ENCODE data around the gene SLC43A2. TPM values are rescaled to one million over a fixed set of nuclear protein-coding genes. Genes with fewer than 3 reads are reported as not detected.

SLC43A2 gene
- total RNA-seq, 1 experiment from 2014 or later = 12.6 TPM

GRCh38 chr17:1611715-1612114 is 16.9 kb downstream of the SLC43A2 start:
- H3K9me3 ChIP-seq (ENCODE audit: control insufficient read depth in 1 of 2, insufficient read depth in 1 of 2, low read depth in 1 of 2, low read length in 2 of 2) = no peaks in the 10 kb centered on the region
- no peaks in the 10 kb centered on the region for H3K79me2 ChIP-seq (ENCODE audit: insufficient read depth, low read length)
- no peak for ATAC-seq
- ChIA-PET POLR2A (no interaction called here), CTCF (interaction anchor here (1.0 kb wide), 1 partner anchor 19 kb away, joined by 4 read pairs; no protein-coding TSS in a partner anchor), RAD21 (ENCODE audit: low non-redundant PET in 1 of 2, low total read pairs in 2 of 2, uncharacterized antibody in 2 of 2, unreplicated experiment in 2 of 2) (no interaction called here)
- H2AFZ ChIP-seq (ENCODE audit: low read depth, low read length, poor library complexity, severe bottlenecking) = no peak overlapping the region
- H3K36me3 ChIP-seq (ENCODE audit: control insufficient read depth in 1 of 2, insufficient read depth in 2 of 2, low read length in 2 of 2) = no peaks in the 10 kb centered on the region
- H3K9ac ChIP-seq (ENCODE audit: low read length) = no peak overlapping the region
- no peak overlapping the region for H3K4me2 ChIP-seq (ENCODE audit: low read length)
- H3K27ac ChIP-seq (ENCODE audit: low read depth, low read length) = no peak overlapping the region
- no peaks in the 10 kb centered on the region for H3K9me2 ChIP-seq (ENCODE audit: insufficient read depth)
- DNase-seq (ENCODE audit: low read depth, low spot score) = no peak
- peaks cover 6 to 8% of the 10 kb centered on the region in 2 experiments for H3K4me1 ChIP-seq (ENCODE audit: control insufficient read depth in 1 of 2, insufficient read depth in 2 of 2, low read length in 2 of 2)
- H3K27me3 ChIP-seq (ENCODE audit: insufficient read depth, low read length) = no peaks in the 10 kb centered on the region
- BruUV-seq (replicated peaks) = no TSS peak
- intact Hi-C loops (cut with micrococcal nuclease) = no loop called here
- H4K20me1 ChIP-seq (ENCODE audit: insufficient read depth) = no peaks in the 10 kb centered on the region
- TF ChIP-seq POLR2A (IDR thresholded peaks at IDR 0.05; ENCODE audit: borderline replicate concordance, extremely low read depth, insufficient read depth, insufficient read length) = no peak
- no peak for TF ChIP-seq SIN3A (IDR thresholded peaks at IDR 0.05; ENCODE audit: low read depth)
- no peak for TF ChIP-seq POLR2AphosphoS5 (IDR thresholded peaks at IDR 0.05; ENCODE audit: low read depth, low read length)
- no peak for TF ChIP-seq REST (IDR thresholded peaks at IDR 0.05; ENCODE audit: low read depth)
- no peak for TF ChIP-seq CTCF (IDR thresholded peaks at IDR 0.05 in 2 of 3, conservative IDR thresholded peaks at IDR 0.05 in 1 of 3; ENCODE audit: borderline replicate concordance in 1 of 3, insufficient read depth in 1 of 3, low read depth in 2 of 3, low read length in 2 of 3)
- TF ChIP-seq FOSL1 (IDR thresholded peaks at IDR 0.05; ENCODE audit: low read depth) = no peak
- TF ChIP-seq SP1 (IDR thresholded peaks at IDR 0.05; ENCODE audit: low read depth) = no peak
- no peak for TF ChIP-seq SRF (IDR thresholded peaks at IDR 0.05; ENCODE audit: low read depth)
- TF ChIP-seq CBX3 (IDR thresholded peaks at IDR 0.05; ENCODE audit: low read depth) = no peak
- TF ChIP-seq, protein P1, sequence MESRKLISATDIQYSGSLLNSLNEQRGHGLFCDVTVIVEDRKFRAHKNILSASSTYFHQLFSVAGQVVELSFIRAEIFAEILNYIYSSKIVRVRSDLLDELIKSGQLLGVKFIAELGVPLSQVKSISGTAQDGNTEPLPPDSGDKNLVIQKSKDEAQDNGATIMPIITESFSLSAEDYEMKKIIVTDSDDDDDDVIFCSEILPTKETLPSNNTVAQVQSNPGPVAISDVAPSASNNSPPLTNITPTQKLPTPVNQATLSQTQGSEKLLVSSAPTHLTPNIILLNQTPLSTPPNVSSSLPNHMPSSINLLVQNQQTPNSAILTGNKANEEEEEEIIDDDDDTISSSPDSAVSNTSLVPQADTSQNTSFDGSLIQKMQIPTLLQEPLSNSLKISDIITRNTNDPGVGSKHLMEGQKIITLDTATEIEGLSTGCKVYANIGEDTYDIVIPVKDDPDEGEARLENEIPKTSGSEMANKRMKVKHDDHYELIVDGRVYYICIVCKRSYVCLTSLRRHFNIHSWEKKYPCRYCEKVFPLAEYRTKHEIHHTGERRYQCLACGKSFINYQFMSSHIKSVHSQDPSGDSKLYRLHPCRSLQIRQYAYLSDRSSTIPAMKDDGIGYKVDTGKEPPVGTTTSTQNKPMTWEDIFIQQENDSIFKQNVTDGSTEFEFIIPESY (IDR thresholded peaks at IDR 0.05; ENCODE audit: extremely low read depth, insufficient replicate concordance, low read length) = no peak
- H3K4me3 ChIP-seq (replicated peaks in 1 of 2; ENCODE audit: low read depth in 1 of 2, low read length in 2 of 2) = no peak overlapping the region
